ENCODE measurements around the gene BMERB1.
"Not testable (repeated sequence)": the region's sequence is repeated elsewhere in the genome, so short reads cannot be mapped to it uniquely, and the experiment has no call there.

The BMERB1 gene

DNA sequence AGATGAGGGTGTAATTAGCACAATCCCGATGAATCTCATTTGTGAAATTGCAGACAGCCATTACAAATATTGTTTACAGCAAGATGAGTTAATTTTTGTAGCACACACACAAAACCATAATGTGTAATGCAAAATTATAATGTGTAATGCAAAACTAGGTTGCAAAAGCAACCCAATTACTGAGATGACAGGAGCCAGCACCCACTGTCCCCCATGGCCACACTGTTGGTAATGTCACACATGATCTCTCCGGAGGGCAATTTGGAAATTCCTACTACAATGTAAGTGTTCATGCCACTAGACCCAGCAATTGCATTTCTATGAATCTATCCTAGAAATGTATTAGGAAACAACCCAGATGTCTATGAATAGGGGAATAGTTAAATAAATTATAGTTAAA lies 131.7 kb downstream of the BMERB1 start:
- H3K4me3 ChIP-seq (ENCODE audit: low read length), result no peak overlapping the region
- TF ChIP-seq, protein P1, sequence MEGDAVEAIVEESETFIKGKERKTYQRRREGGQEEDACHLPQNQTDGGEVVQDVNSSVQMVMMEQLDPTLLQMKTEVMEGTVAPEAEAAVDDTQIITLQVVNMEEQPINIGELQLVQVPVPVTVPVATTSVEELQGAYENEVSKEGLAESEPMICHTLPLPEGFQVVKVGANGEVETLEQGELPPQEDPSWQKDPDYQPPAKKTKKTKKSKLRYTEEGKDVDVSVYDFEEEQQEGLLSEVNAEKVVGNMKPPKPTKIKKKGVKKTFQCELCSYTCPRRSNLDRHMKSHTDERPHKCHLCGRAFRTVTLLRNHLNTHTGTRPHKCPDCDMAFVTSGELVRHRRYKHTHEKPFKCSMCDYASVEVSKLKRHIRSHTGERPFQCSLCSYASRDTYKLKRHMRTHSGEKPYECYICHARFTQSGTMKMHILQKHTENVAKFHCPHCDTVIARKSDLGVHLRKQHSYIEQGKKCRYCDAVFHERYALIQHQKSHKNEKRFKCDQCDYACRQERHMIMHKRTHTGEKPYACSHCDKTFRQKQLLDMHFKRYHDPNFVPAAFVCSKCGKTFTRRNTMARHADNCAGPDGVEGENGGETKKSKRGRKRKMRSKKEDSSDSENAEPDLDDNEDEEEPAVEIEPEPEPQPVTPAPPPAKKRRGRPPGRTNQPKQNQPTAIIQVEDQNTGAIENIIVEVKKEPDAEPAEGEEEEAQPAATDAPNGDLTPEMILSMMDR (IDR thresholded peaks at IDR 0.05; ENCODE audit: insufficient read depth, low read depth, low read length, missing control alignments), result no peak
- DNase-seq (ENCODE audit: low read depth), result no peak

DNA sequence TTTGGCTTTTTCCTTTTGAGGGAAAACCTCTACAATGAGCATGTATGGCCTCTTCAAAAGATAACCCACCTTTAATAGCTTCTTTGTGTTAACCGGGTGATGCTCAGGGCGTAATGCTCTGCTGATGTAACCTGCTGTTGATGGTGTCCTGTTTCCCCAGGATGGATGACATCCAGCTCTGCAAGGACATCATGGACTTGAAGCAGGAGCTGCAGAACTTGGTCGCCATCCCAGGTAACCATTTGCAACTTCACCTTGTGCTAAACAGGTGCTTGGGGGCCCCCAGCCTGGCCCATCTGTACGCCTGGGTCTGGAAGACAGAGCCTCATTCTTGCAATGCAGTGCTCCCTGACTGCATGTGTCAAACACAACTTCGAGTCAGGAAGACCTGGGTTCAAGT lies 133.4 kb downstream of the BMERB1 start:
- H3K4me3 ChIP-seq (ENCODE audit: low read length), result no peak overlapping the region
- TF ChIP-seq, protein P1 (IDR thresholded peaks at IDR 0.05; ENCODE audit: insufficient read depth, low read depth, low read length, missing control alignments), result no peak
- DNase-seq (ENCODE audit: low read depth), result no peak

DNA sequence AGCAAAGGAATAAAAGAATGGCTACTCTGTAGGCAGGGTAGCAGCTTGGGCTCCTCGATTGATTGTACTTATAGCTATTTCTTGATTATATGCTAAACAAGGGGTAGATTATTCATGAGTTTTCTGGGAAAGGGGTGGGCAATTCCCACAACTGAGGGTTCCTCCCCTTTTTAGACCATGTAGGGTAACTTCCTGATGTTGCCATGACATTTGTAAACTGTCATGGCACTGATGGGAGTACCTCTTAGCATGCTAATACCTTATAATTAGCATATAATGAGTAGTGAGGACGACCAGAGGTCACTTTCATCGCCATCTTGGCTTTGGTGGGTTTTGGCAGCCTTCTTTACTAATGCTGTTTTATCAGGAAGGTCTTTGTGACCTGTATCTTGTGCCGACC lies 136.3 kb downstream of the BMERB1 start:
- not testable (repeated sequence) for DNase-seq (ENCODE audit: low read depth); H3K4me3 ChIP-seq (ENCODE audit: low read length)

DNA sequence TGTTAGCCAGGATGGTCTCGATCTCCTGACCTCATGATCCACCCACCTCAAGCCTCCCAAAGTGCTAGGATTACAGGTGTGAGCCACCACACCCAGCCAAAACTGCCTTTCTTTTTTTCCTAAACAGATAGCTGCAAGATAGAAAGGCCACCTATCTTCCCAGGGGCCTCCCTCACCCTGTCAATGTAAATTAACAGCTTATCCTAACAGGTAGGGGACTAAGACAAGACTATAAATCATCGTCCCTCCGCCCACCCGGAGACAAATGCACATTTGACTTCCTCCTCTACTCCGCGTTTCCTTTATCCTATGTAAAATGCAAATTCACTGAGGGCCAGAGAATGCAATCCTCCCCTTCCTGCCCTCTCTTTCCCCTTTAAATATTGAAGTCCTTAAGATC lies 137.2 kb downstream of the BMERB1 start:
- H3K4me3 ChIP-seq (ENCODE audit: low read length), result no peak overlapping the region
- TF ChIP-seq, protein P1 (IDR thresholded peaks at IDR 0.05; ENCODE audit: insufficient read depth, low read depth, low read length, missing control alignments), result no peak
- no peak for DNase-seq (ENCODE audit: low read depth)

DNA sequence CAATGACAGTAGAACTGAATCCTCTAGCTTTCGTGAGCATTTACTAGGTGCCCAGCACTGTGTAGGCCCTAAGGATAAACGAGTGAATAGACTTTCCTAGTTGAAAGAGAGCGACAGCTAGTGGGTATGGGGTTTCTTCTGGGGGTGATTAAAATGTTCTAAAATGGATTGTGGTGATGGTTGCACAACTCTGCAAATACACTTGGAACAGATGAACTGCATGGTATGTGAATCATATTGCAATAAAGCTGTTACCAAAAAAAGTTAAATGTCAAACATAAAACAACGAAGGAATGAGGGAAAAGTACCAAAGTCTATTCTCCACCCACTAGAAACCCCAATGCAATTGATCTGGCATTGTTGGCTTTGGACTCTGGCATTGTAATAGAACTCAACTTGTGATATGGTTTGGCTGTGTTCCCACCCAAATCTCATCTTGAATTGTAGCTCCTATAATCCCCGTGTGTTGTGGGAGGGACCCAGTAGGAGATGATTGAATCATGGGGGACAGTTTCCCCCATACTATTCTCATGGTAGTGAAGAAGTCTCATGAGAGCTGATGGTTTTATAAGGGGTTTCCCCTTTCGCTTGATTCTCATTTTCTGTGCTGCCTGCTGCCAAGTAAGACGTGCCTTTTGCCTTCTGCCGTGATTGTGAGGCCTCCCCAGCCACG lies 138.1 kb downstream of the BMERB1 start:
- H3K4me3 ChIP-seq (ENCODE audit: low read length), result no peak overlapping the region
- no peak for DNase-seq (ENCODE audit: low read depth)
- TF ChIP-seq, protein P1 (IDR thresholded peaks at IDR 0.05; ENCODE audit: insufficient read depth, low read depth, low read length, missing control alignments), result no peak

DNA sequence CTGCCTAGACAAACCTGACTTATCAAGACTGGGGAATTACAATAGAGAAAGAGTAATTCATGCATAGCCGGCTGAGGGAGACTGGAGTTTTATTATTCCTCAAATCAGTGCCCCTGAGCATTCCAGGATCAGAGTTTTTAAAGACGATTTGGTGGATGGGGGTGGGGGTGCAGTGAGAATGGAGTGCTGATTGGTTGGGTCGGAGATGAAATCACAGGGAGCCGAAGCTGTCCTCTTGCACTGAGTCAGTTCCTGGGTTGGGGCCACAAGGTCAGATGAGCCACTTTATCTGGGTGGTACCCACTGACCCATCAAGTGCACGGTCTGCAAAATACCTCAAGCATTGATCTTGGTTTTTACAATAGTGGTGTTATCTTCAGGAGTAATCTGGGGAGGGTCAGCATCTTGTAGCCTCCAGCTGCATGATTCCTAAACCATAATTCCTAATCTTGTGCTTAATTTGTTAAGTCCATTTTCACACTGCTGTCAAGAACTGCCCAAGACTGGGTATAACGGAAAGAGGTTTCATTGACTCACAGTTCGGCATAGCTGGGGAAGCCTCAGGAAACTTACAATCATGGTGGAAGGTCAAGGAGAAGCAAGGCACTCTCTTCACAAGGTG lies 139.0 kb downstream of the BMERB1 start:
- no peak overlapping the region for H3K4me3 ChIP-seq (ENCODE audit: low read length)
- no peak for DNase-seq (ENCODE audit: low read depth)
- TF ChIP-seq, protein P1 (IDR thresholded peaks at IDR 0.05; ENCODE audit: insufficient read depth, low read depth, low read length, missing control alignments), result no peak

DNA sequence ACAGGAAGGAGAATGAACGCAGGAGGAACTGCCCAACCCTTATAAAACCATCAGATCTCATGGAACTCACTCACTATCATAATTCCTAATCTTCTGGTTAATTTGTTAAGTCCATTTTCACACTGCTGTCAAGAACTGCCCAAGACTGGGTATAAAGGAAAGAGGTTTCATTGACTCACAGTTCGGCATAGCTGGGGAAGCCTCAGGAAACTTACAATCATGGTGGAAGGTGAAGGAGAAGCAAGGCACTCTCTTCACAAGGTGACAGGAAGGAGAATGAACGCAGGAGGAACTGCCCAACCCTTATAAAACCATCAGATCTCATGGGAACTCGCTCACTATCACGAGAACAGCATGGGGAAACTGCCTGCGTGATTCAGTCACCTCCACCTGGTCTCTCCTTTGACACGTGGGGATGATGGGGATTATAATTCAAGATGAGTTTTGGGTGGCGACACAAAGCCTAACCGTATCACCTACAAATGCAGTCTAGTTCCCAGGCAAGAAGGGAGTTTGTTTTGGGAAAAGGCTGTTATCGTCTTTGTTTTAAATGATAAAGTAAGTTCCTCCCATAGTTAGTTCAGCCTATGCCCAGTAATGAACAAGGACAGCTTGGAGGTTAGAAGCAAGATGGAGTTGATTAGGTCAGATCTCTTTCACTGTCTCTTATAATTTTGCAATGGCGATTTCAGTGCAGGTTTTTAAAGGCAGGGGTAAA lies 139.7 kb downstream of the BMERB1 start:
- not testable (repeated sequence) for DNase-seq (ENCODE audit: low read depth); H3K4me3 ChIP-seq (ENCODE audit: low read length)

DNA sequence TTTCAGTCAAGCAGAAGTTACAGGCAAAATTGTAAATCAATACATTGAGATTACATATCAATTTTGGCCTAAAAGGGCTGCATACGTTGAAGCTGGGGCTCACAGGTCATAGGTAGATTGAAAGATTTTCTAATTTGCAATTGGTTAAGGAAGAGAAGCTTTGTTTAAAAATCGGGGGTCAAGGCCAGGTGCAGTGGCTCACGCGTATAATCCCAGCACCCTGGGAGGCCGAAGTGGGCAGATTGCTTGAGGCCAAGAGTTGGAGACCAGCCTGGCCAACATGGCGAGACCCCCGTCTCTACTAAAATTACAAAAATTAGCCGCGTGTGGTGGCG lies 140.2 kb downstream of the BMERB1 start:
- no peak for DNase-seq (ENCODE audit: low read depth)
- TF ChIP-seq, protein P1 (IDR thresholded peaks at IDR 0.05; ENCODE audit: insufficient read depth, low read depth, low read length, missing control alignments), result no peak
- H3K4me3 ChIP-seq (ENCODE audit: low read length), result no peak overlapping the region
